H9 (cell line): ENCODE data around the gene PC. TPM values are rescaled to one million over a fixed set of nuclear protein-coding genes. Genes with fewer than 3 reads are reported as not detected.
A peak's percentile ranks its signal among the peaks of the same experiment; 100 is the strongest.

Experiments
- DNase-seq: peaks from one replicate; pipeline ENCODE4 v3.0.0-alpha.2; 2017
- H2AFZ ChIP-seq: one replicate; pipeline ENCODE4 v1.6.1; 2013; ENCODE audit warnings: mild to moderate bottlenecking, low read length, control low read depth, moderate library complexity
- H2AK5ac ChIP-seq: 2 replicates; pipeline ENCODE4 v1.6.1; 2013; ENCODE audit warnings: low read length, control low read depth, mixed read lengths; ENCODE audit not compliant: insufficient read length
- H2BK120ac ChIP-seq: one replicate; pipeline ENCODE4 v1.6.1; 2013; ENCODE audit warnings: low read depth, mild to moderate bottlenecking, low read length, control low read depth, inconsistent platforms; ENCODE audit not compliant: poor library complexity, severe bottlenecking
- H2BK12ac ChIP-seq: 2 replicates; pipeline ENCODE4 v1.6.1; 2013; ENCODE audit warnings: low read length, control low read depth, mixed read lengths, low read depth; ENCODE audit not compliant: insufficient read length
- H2BK15ac ChIP-seq: 2 replicates; pipeline ENCODE4 v1.6.1; 2013; ENCODE audit warnings: low read depth, low read length, control low read depth
- H2BK20ac ChIP-seq: one replicate; pipeline ENCODE4 v1.6.1; 2013; ENCODE audit warnings: low read depth, mild to moderate bottlenecking, low read length, control low read depth, inconsistent platforms; ENCODE audit not compliant: poor library complexity, severe bottlenecking
- H2BK5ac ChIP-seq: 2 replicates; pipeline ENCODE4 v1.6.1; 2013; ENCODE audit warnings: low read length, control low read depth, mixed read lengths; ENCODE audit not compliant: insufficient read length
- H3K14ac ChIP-seq: 2 replicates; pipeline ENCODE4 v1.6.1; 2013; ENCODE audit warnings: low read length, control low read depth; ENCODE audit not compliant: insufficient read depth
- H3K18ac ChIP-seq: 2 replicates; pipeline ENCODE4 v1.6.1; 2013; ENCODE audit warnings: low read depth, mild to moderate bottlenecking, mixed read lengths, low read length, control low read depth; ENCODE audit not compliant: insufficient read length
- H3K23ac ChIP-seq: 2 replicates; pipeline ENCODE4 v1.6.1; 2013; ENCODE audit warnings: low read length, control low read depth, mixed read lengths, low read depth; ENCODE audit not compliant: insufficient read length
- H3K23me2 ChIP-seq: 2 replicates; pipeline ENCODE4 v1.6.1; 2013; ENCODE audit warnings: low read depth, mild to moderate bottlenecking, mixed read lengths, low read length, control low read depth; ENCODE audit not compliant: insufficient read length, poor library complexity, severe bottlenecking
- H3K27ac ChIP-seq: 2 replicates; pipeline ENCODE4 v1.5.1; 2013; ENCODE audit warnings: low read length, control low read depth, mixed read lengths, low read depth; ENCODE audit not compliant: insufficient read length
- H3K27me3 ChIP-seq: 2 replicates; pipeline ENCODE4 v1.6.1; 2013; ENCODE audit warnings: low read length, control low read depth, inconsistent platforms; ENCODE audit not compliant: insufficient read depth
- H3K4ac ChIP-seq: 2 replicates; pipeline ENCODE4 v1.6.1; 2013; ENCODE audit warnings: low read depth, mild to moderate bottlenecking, control low read depth, inconsistent platforms, low read length, moderate library complexity
- H3K4me1 ChIP-seq: 2 replicates; pipeline ENCODE4 v1.6.1; 2013; ENCODE audit warnings: low read length, control low read depth, inconsistent platforms; ENCODE audit not compliant: insufficient read depth
- H3K4me2 ChIP-seq: 2 replicates; pipeline ENCODE4 v1.6.1; 2013; ENCODE audit warnings: low read length, control low read depth, mixed read lengths; ENCODE audit not compliant: insufficient read length, insufficient read depth
- H3K56ac ChIP-seq: 2 replicates; pipeline ENCODE4 v1.6.1; 2013; ENCODE audit warnings: low read depth, mild to moderate bottlenecking, mixed read lengths, low read length, control low read depth; ENCODE audit not compliant: insufficient read length
- H3K79me1 ChIP-seq: 2 replicates; pipeline ENCODE4 v1.6.1; 2013; ENCODE audit warnings: low read depth, mild to moderate bottlenecking, moderate library complexity, low read length, control low read depth, inconsistent platforms; ENCODE audit not compliant: insufficient read depth, poor library complexity, severe bottlenecking
- H3K79me2 ChIP-seq: 2 replicates; pipeline ENCODE4 v1.6.1; 2013; ENCODE audit warnings: low read length, control low read depth, inconsistent platforms; ENCODE audit not compliant: insufficient read depth
- H3K9ac ChIP-seq: 2 replicates; pipeline ENCODE4 v1.6.1; 2013; ENCODE audit warnings: low read length, control low read depth, mixed read lengths; ENCODE audit not compliant: insufficient read length; ENCODE audit errors: extremely low read depth
- H3K9me3 ChIP-seq: one replicate; pipeline ENCODE4 v1.6.1; 2013; ENCODE audit warnings: low read depth, low read length, inconsistent platforms; ENCODE audit not compliant: control insufficient read depth
- H3T11ph ChIP-seq: one replicate; pipeline ENCODE4 v1.6.1; 2013; ENCODE audit warnings: mild to moderate bottlenecking, low read length, control low read depth, inconsistent platforms
- H4K20me1 ChIP-seq: one replicate; pipeline ENCODE4 v1.6.1; 2013; ENCODE audit not compliant: control insufficient read depth, insufficient read length, insufficient read depth
- H4K5ac ChIP-seq: 2 replicates; pipeline ENCODE4 v1.6.1; 2013; ENCODE audit warnings: low read depth, mild to moderate bottlenecking, mixed read lengths, low read length, control low read depth; ENCODE audit not compliant: insufficient read length
- H4K8ac ChIP-seq: replicated peaks from 2 replicates; pipeline ENCODE4 v1.6.1; 2013; ENCODE audit warnings: low read length, control low read depth, mixed read lengths, low read depth; ENCODE audit not compliant: insufficient read length
- H4K91ac ChIP-seq: 2 replicates; pipeline ENCODE4 v1.6.1; 2013; ENCODE audit warnings: low read depth, mild to moderate bottlenecking, moderate library complexity, mixed read lengths, low read length, control low read depth; ENCODE audit not compliant: insufficient read length
- H3K27ac Mint-ChIP-seq, 3 experiments: 2 replicates in 2 of 3; 3 replicates in 1 of 3; pipeline ENCODE4 v1.8.0; 2020 to 2021; ENCODE audit warnings: mixed read lengths in 3 of 3, mild to moderate bottlenecking in 1 of 3, moderate library complexity in 1 of 3
- H3K27me3 Mint-ChIP-seq: 2 replicates; pipeline ENCODE4 v1.8.0; 2021; ENCODE audit warnings: low read depth, mild to moderate bottlenecking, moderate library complexity, mixed read lengths
- H3K36me3 Mint-ChIP-seq, 3 experiments: 2 replicates in 2 of 3; 3 replicates in 1 of 3; pipeline ENCODE4 v1.8.0; 2020 to 2021; ENCODE audit warnings: low read depth in 3 of 3, mixed read lengths in 3 of 3; ENCODE audit not compliant: insufficient read depth in 1 of 3
- H3K4me1 Mint-ChIP-seq, 2 experiments: 2 replicates each; pipeline ENCODE4 v1.8.0; 2020; ENCODE audit warnings: mixed read lengths in 2 of 2
- H3K4me3 Mint-ChIP-seq, 2 experiments: 2 replicates in 1 of 2; 3 replicates in 1 of 2; pipeline ENCODE4 v1.8.0; 2020 to 2021; ENCODE audit warnings: mild to moderate bottlenecking in 2 of 2, mixed read lengths in 2 of 2, moderate library complexity in 1 of 2
- H3K9me3 Mint-ChIP-seq, 2 experiments: 2 replicates in 1 of 2; 3 replicates in 1 of 2; pipeline ENCODE4 v1.8.0; 2020; ENCODE audit warnings: mild to moderate bottlenecking in 2 of 2, mixed read lengths in 2 of 2, moderate library complexity in 1 of 2
- CTCF ChIP-seq: fragments of 200-600 bp; sonication (generic); conservative IDR thresholded peaks from 3 replicates; pipeline ENCODE4 v1.8.0; 2021; ENCODE audit warnings: antibody characterized with exemption, mild to moderate bottlenecking
- WGBS: extraction: QIAGEN DNeasy Blood & Tissue Kit; methylation state at CpG from one replicate; pipeline ENCODE4 v1.1.7; 2013; ENCODE audit warnings: missing lambda C conversion rate, low lambda C conversion rate, mixed read lengths; ENCODE audit not compliant: insufficient read length; ENCODE audit errors: extremely low coverage; 5-methylcytosine and 5-hydroxymethylcytosine counted together
- total RNA-seq: library from RNA; stranded (reverse); gene quantifications from 2 replicates; pipeline ENCODE4 v1.2.1, GENCODE V29; 2021

The PC gene
- total RNA-seq, 1 experiment from 2014 or later = 32.6 TPM

DNA sequence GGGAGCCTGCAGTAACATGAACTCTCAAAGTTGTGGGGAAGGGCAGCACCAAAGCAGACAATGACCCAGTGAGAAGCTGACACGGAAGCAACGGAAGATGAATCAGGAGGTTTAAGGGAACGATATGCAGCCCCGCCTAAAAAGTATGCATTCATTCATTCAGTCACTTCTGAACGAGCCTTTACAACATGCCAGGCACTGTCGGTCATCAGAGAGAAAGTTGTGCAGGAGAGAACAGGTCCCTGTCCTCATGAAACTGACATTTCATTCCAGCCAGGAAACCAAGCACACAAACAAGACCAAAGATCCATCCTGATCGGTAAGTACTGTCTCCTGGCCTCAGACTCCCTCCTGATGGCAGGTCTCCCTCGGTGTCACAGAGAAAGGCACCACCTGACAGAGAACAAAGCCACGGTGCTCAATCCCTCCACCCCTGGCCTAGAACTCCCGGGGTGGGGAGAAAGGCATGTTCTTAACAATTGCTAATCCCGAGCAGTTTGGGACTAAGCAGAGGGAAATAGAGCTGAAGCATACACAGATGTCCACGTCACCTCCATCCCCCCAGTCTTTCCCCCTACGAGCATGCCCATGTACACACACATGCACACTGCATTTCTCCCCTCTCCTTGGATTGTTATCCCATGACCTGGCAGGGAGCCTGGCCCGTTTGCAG lies 52.0 kb downstream of the PC start:
- Histone ChIP-seq H2BK12ac (no peak overlapping the region), H3K56ac (no peak overlapping the region), H2AFZ (no peak overlapping the region), H2BK120ac (no peak overlapping the region), H3K14ac (0 out of 2 replicates have a peak overlapping the region, but pooled peaks have one; percentile 14), H3K4me2 (no peak overlapping the region), H2BK5ac (no peak overlapping the region), H4K5ac (no peak overlapping the region), H3K79me1 (no peaks in the 10 kb centered on the region), H2BK15ac (no peak overlapping the region), H3K27ac (no peak overlapping the region), H4K8ac (no peak overlapping the region), H4K91ac (no peak overlapping the region), H3K4ac (no peak overlapping the region), H3T11ph (no peak overlapping the region), H2AK5ac (no peak overlapping the region), H2BK20ac (no peak overlapping the region), H4K20me1 (no peaks in the 10 kb centered on the region), H3K79me2 (no peaks in the 10 kb centered on the region), H3K4me1 (peaks cover 10% of the 10 kb centered on the region; the same call in 1 of the 2 replicates), H3K23ac (no peak overlapping the region), H3K9ac (no peak overlapping the region), H3K9me3 (no peaks in the 10 kb centered on the region), H3K18ac (peak overlapping the region; percentile 2), H3K23me2 (no peaks in the 10 kb centered on the region), H3K27me3 (no peaks in the 10 kb centered on the region)
- no peak for DNase-seq
- peaks cover 0 to 3% (median 0%) of the 10 kb centered on the region in 3 experiments; a peak in 1 of 7 replicates for H3K36me3 Mint-ChIP-seq
- peaks cover 60 to 67% of the 10 kb centered on the region in 2 experiments for H3K4me1 Mint-ChIP-seq
- no peak for TF ChIP-seq CTCF
- H3K9me3 Mint-ChIP-seq = no peaks in the 10 kb centered on the region
- peak overlapping the region; percentile 1 to 23; a peak in 2 of 5 replicates for H3K4me3 Mint-ChIP-seq
- H3K27me3 Mint-ChIP-seq = no peaks in the 10 kb centered on the region
- H3K27ac Mint-ChIP-seq = peak overlapping the region; percentile 18 to 94 (median 84); a peak in 5 of 7 replicates
- no CpG with 5 or more reads among the region's 14 CpGs for WGBS
